IPS-20b (cell line): ENCODE data around the gene CDH5.

ENCODE experiments used
- H3K27ac ChIP-seq: one replicate; pipeline ENCODE4 v1.5.1; 2013; ENCODE audit warnings: low read length
- H3K27me3 ChIP-seq: 2 replicates; pipeline ENCODE4 v1.6.1; 2013; ENCODE audit warnings: mild to moderate bottlenecking, low read length, inconsistent platforms; ENCODE audit not compliant: insufficient read depth
- H3K36me3 ChIP-seq: 2 replicates; pipeline ENCODE4 v1.6.1; 2013; ENCODE audit warnings: low read depth, mild to moderate bottlenecking, inconsistent platforms, low read length, moderate library complexity; ENCODE audit not compliant: insufficient read depth
- H3K4me1 ChIP-seq: 2 replicates; pipeline ENCODE4 v1.6.1; 2013; ENCODE audit warnings: mild to moderate bottlenecking, control low read depth, inconsistent platforms, low read length, moderate library complexity; ENCODE audit not compliant: insufficient read depth
- H3K4me3 ChIP-seq: 2 replicates; pipeline ENCODE4 v1.5.1; 2013; ENCODE audit warnings: mild to moderate bottlenecking, low read length, inconsistent platforms
- H3K9ac ChIP-seq: 2 replicates; pipeline ENCODE4 v1.6.1; 2013; ENCODE audit warnings: low read depth, mild to moderate bottlenecking, inconsistent platforms, low read length, moderate library complexity
- H3K9me3 ChIP-seq: 2 replicates; pipeline ENCODE4 v1.6.1; 2013; ENCODE audit warnings: mild to moderate bottlenecking, low read depth, low read length, inconsistent platforms; ENCODE audit not compliant: insufficient read depth

CDH5 gene

GRCh38 chr16:66367968-66368891 is 1.7 kb downstream of the CDH5 start:
- H3K9ac ChIP-seq = peak overlapping the region; percentile 50; the same call in 1 of the 2 replicates
- peak overlapping the region; percentile 18 for H3K27ac ChIP-seq

GRCh38 chr16:66369055-66369592 is 2.6 kb downstream of the CDH5 start:
- no peaks in the 10 kb centered on the region for H3K9me3 ChIP-seq
- no peak overlapping the region for H3K27ac ChIP-seq
- H3K27me3 ChIP-seq = no peaks in the 10 kb centered on the region; the same call in 1 of the 2 replicates
- H3K36me3 ChIP-seq = no peaks in the 10 kb centered on the region
- H3K4me3 ChIP-seq = no peak overlapping the region
- H3K9ac ChIP-seq = no peak overlapping the region; the same call in 1 of the 2 replicates
- peaks cover 10% of the 10 kb centered on the region for H3K4me1 ChIP-seq

More at GRCh38 chr16:66367968-66368891, 1.7 kb downstream of the CDH5 start:
- no peak overlapping the region for H3K4me3 ChIP-seq
- no peaks in the 10 kb centered on the region for H3K27me3 ChIP-seq
- H3K36me3 ChIP-seq = no peaks in the 10 kb centered on the region
- no peaks in the 10 kb centered on the region for H3K9me3 ChIP-seq
- peaks cover 12% of the 10 kb centered on the region for H3K4me1 ChIP-seq

- no peak overlapping the region for H3K9ac ChIP-seq
- H3K9me3 ChIP-seq = no peaks in the 10 kb centered on the region
- no peak overlapping the region for H3K27ac ChIP-seq
- no peak overlapping the region for H3K4me3 ChIP-seq
- H3K27me3 ChIP-seq = no peaks in the 10 kb centered on the region; the same call in 1 of the 2 replicates
- peaks cover 8% of the 10 kb centered on the region for H3K4me1 ChIP-seq
- H3K36me3 ChIP-seq = no peaks in the 10 kb centered on the region
Observed at GRCh38 chr16:66370786-66371684, 4.5 kb downstream of the CDH5 start.

- Histone ChIP-seq H3K4me1 (peaks cover 12% of the 10 kb centered on the region), H3K27ac (no peak overlapping the region), H3K36me3 (no peaks in the 10 kb centered on the region), H3K4me3 (no peak overlapping the region), H3K9ac (no peak overlapping the region), H3K27me3 (no peaks in the 10 kb centered on the region; the same call in 1 of the 2 replicates), H3K9me3 (no peaks in the 10 kb centered on the region)
Observed at GRCh38 chr16:66372078-66372897, 5.8 kb downstream of the CDH5 start.

GRCh38 chr16:66372898-66373155 is 6.3 kb downstream of the CDH5 start:
- H3K27me3 ChIP-seq = no peaks in the 10 kb centered on the region; the same call in 1 of the 2 replicates
- H3K9me3 ChIP-seq = no peaks in the 10 kb centered on the region
- H3K27ac ChIP-seq = no peak overlapping the region
- peaks cover 10% of the 10 kb centered on the region for H3K4me1 ChIP-seq
- no peaks in the 10 kb centered on the region for H3K36me3 ChIP-seq
- no peak overlapping the region for H3K4me3 ChIP-seq
- no peak overlapping the region for H3K9ac ChIP-seq

- Histone ChIP-seq H3K9ac (no peak overlapping the region), H3K4me3 (no peak overlapping the region), H3K4me1 (peaks cover 4% of the 10 kb centered on the region; the same call in 1 of the 2 replicates), H3K27me3 (no peaks in the 10 kb centered on the region; the same call in 1 of the 2 replicates), H3K27ac (no peak overlapping the region), H3K36me3 (no peaks in the 10 kb centered on the region), H3K9me3 (no peaks in the 10 kb centered on the region)
Observed at GRCh38 chr16:66373667-66374066, 7.2 kb downstream of the CDH5 start.

GRCh38 chr16:66374176-66374575 is 7.7 kb downstream of the CDH5 start:
- Histone ChIP-seq H3K4me3 (no peak overlapping the region), H3K36me3 (no peaks in the 10 kb centered on the region), H3K9me3 (no peaks in the 10 kb centered on the region), H3K4me1 (peaks cover 3% of the 10 kb centered on the region; the same call in 1 of the 2 replicates), H3K9ac (no peak overlapping the region), H3K27me3 (no peaks in the 10 kb centered on the region; the same call in 1 of the 2 replicates), H3K27ac (no peak overlapping the region)

GRCh38 chr16:66375451-66375850 is 9.0 kb downstream of the CDH5 start:
- peaks cover 3% of the 10 kb centered on the region; the same call in 1 of the 2 replicates for H3K4me1 ChIP-seq
- no peaks in the 10 kb centered on the region; the same call in 1 of the 2 replicates for H3K27me3 ChIP-seq
- H3K4me3 ChIP-seq = no peak overlapping the region
- H3K9me3 ChIP-seq = no peaks in the 10 kb centered on the region
- no peaks in the 10 kb centered on the region for H3K36me3 ChIP-seq
- H3K9ac ChIP-seq = no peak overlapping the region
- no peak overlapping the region for H3K27ac ChIP-seq

- Histone ChIP-seq H3K4me3 (no peak overlapping the region), H3K9me3 (no peaks in the 10 kb centered on the region), H3K4me1 (peaks cover 3% of the 10 kb centered on the region; the same call in 1 of the 2 replicates), H3K36me3 (no peaks in the 10 kb centered on the region), H3K27ac (no peak overlapping the region), H3K27me3 (no peaks in the 10 kb centered on the region; the same call in 1 of the 2 replicates), H3K9ac (no peak overlapping the region)
Observed at GRCh38 chr16:66376114-66376513, 9.6 kb downstream of the CDH5 start.

GRCh38 chr16:66376577-66377305 is 10.2 kb downstream of the CDH5 start:
- Histone ChIP-seq H3K27me3 (no peaks in the 10 kb centered on the region; the same call in 1 of the 2 replicates), H3K4me3 (no peak overlapping the region), H3K36me3 (no peaks in the 10 kb centered on the region), H3K4me1 (peaks cover 3% of the 10 kb centered on the region; the same call in 1 of the 2 replicates), H3K27ac (no peak overlapping the region), H3K9me3 (no peaks in the 10 kb centered on the region), H3K9ac (no peak overlapping the region)
